HG03045 (cell line): ENCODE data around the gene TEX44.
"Not testable (repeated sequence)": the region's sequence is repeated elsewhere in the genome, so short reads cannot be mapped to it uniquely, and the experiment has no call there.

Experiments
- ATAC-seq: cut with Tn5 transposase; IDR thresholded peaks from one replicate; pipeline ENCODE4 v1.9.1; 2021; ENCODE audit warnings: mild to moderate bottlenecking, moderate library complexity; ENCODE audit not compliant: unreplicated experiment

TEX44 gene

DNA sequence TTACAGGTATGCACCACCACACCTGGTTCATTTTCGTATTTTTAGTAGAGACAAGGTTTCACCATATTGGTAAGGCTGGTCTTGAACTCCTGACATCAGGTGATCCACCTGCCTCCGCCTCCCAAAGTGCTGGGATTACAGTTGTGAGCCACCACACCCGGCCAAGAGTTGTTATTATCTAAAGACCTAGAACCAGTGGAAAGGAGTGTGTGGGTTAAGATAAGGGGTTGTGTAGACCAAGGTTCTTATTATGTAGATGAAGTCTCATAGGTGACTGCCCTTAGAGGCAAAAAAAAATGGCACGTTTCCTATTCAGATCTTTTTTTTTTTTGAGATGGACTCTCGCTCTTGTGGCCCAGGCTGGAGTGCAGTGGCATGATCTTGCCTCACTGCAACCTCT, 21.7 kb upstream of the TEX44 start:
- ATAC-seq = not testable (repeated sequence)

- no peak for ATAC-seq
Observed at GRCh38 chr2:231571661-231572191, 20.9 kb upstream of the TEX44 start.

- ATAC-seq = no peak
Observed at GRCh38 chr2:231573096-231573495, 19.6 kb upstream of the TEX44 start.

DNA sequence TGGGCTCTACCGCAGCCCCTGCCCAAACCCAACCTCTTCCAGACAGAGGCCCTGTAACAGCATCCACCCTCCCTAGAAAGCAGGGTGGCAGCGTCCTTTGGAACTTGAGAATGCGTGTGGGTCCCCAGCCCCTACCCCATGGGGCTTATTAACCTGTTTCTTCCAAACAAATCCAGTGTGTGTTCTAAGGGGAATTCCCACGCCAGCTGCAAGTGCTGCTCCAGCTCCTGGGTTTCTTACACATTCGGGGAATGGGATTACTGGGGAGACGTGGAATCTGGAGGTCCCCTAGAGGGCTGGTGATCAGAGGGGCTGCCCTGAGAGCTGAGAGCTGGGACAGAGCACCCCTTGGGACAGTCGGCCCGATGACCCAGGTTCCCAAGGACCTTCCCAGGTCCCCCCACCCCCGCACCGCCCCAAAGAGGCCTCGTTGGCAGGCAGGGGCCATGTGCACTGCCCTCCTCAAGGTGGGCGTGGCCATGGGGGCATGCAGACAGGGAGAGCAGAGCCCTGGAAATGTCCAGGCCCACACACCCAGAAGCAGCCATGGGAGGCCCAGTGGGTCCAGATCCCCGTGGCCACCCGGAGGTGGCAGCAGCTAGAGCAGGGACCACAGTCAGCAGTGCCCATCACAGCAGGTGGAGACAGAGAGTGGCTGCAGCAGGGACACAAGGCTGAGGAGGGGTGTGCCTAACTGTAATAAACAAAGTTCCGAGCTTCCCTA, 18.8 kb upstream of the TEX44 start:
- no peak for ATAC-seq

GRCh38 chr2:231575612-231576256, 16.9 kb upstream of the TEX44 start:
- no peak for ATAC-seq

- no peak for ATAC-seq
Observed at GRCh38 chr2:231576465-231576864, 16.2 kb upstream of the TEX44 start.

GRCh38 chr2:231578655-231579054, 14.0 kb upstream of the TEX44 start:
- ATAC-seq = not testable (repeated sequence)

- no peak for ATAC-seq
Observed at GRCh38 chr2:231579560-231579959, 13.1 kb upstream of the TEX44 start.

DNA sequence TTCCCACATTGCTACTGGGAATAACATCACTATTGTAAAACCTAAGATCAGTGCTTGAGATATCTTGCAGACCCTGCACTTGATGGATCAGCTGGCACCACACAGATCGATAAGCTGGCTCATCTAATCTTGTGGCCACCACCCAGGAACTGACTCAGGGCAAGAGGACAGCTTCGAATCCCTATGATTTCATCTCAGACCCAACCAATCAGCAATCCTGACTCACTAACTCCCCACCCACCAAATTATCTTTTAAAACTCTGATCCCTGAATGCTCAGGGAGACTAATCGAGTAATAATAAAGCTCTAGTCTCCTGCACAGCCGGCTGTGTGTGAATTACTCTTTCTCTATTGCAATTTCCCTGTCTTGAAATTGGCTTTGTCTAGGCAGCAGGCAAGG, 11.3 kb upstream of the TEX44 start:
- ATAC-seq = no peak

DNA sequence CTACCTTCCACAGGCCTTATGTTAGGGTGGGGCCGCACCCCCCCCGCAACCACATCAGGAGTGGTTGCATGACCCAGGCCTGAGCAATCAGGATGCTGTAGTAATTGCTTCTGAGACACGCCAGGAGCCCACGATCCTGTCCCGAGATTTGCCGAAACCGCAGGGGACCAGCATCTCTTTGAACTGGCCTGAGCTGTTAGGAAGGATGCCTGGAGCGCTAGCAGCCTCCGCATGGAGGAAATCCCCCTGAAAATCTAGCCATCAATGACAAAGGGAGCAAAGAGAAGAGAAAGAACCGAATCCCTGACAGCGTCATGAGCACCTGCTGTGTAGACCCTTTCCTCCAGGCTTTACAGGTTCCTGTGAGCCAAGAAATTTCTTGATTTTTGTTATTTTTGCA, 8.7 kb upstream of the TEX44 start:
- ATAC-seq = no peak

GRCh38 chr2:231587744-231588143, 4.9 kb upstream of the TEX44 start:
- ATAC-seq = not testable (repeated sequence)

GRCh38 chr2:231589656-231590055, 3.0 kb upstream of the TEX44 start:
- no peak for ATAC-seq

GRCh38 chr2:231590614-231591013, 2.0 kb upstream of the TEX44 start:
- no peak for ATAC-seq

- no peak for ATAC-seq
Observed at GRCh38 chr2:231593666-231594065, 1.0 kb downstream of the TEX44 start.

GRCh38 chr2:231597014-231597611, 4.4 kb downstream of the TEX44 start:
- ATAC-seq = peak; percentile 60

- no peak for ATAC-seq
Observed at GRCh38 chr2:231597627-231598026, 5.0 kb downstream of the TEX44 start.

GRCh38 chr2:231600619-231601355, 8.1 kb downstream of the TEX44 start:
- no peak for ATAC-seq

GRCh38 chr2:231601356-231602229, 8.9 kb downstream of the TEX44 start:
- ATAC-seq = peak; percentile 30

GRCh38 chr2:231602859-231603467, 10.3 kb downstream of the TEX44 start:
- no peak for ATAC-seq
